ENCODE measurements around the gene ABCB10. TPM values are rescaled to one million over a fixed set of nuclear protein-coding genes. Genes with fewer than 3 reads are reported as not detected.
"Not testable (repeated sequence)": the region's sequence is repeated elsewhere in the genome, so short reads cannot be mapped to it uniquely, and the experiment has no call there.

ABCB10 gene
- total RNA-seq, 2 experiments from 2014 or later, result 32.4 to 39.9 TPM

GRCh38 chr1:229485318-229485717 lies 73.2 kb downstream of the ABCB10 start:
- no peaks in the 10 kb centered on the region for H3K27me3 Mint-ChIP-seq (ENCODE audit: low read depth)
- POLR2A ChIA-PET, result interaction anchor here (1.1 kb wide), 1 partner anchor 171 kb away, joined by 4 read pairs; no protein-coding TSS in a partner anchor
- no peak overlapping the region for H3K27ac Mint-ChIP-seq
- no peaks in the 10 kb centered on the region for H3K4me1 Mint-ChIP-seq (ENCODE audit: low read depth)
- H3K36me3 Mint-ChIP-seq (ENCODE audit: low read depth), result peaks cover 59% of the 10 kb centered on the region
- no peaks in the 10 kb centered on the region for H3K9me3 Mint-ChIP-seq (ENCODE audit: insufficient read depth)
- DNase-seq, result no peak
- no peak overlapping the region for H3K4me3 Mint-ChIP-seq
- ATAC-seq, result no peak
- CTCF ChIA-PET, result interaction anchor here (11.2 kb wide), 1 partner anchor 228 kb away, joined by 164 read pairs; no protein-coding TSS in a partner anchor

DNA sequence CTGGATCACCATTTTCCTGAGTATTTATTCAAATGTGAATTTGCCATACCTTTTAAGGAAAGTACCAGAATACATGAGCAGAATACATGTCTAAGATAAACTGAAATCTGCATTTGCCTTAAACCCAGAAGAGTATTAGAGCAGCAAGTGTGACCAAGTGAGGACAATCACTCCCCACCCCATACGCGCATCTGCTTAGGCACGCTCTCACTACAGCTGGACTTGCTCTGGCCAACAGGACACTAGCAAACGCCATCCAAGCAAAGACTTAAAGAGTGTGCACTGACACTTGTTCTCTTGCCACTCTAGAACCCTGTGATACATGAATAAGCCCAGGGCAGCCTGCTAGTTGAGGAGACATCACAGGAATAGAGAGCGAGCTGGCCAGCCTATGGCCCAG lies 76.0 kb downstream of the ABCB10 start:
- ChIA-PET CTCF (interaction anchor here (0.7 to 11.2 kb wide), 26 partner anchors 9 to 353 kb away, joined by 3 to 164 read pairs (median 4); partner anchors contain the start of gene NUP133), POLR2A (interaction anchor here (2.3 kb wide), 1 partner anchor 25 kb away, joined by 6 read pairs; the partner anchor contains the start of gene NUP133)
- peaks cover 9% of the 10 kb centered on the region for H3K4me1 Mint-ChIP-seq (ENCODE audit: low read depth)
- H3K27ac Mint-ChIP-seq, result no peak overlapping the region
- H3K27me3 Mint-ChIP-seq (ENCODE audit: low read depth), result no peaks in the 10 kb centered on the region
- no peak overlapping the region for H3K4me3 Mint-ChIP-seq
- ATAC-seq (no peak), DNase-seq (no peak)
- H3K9me3 Mint-ChIP-seq (ENCODE audit: insufficient read depth), result no peaks in the 10 kb centered on the region
- peaks cover 52% of the 10 kb centered on the region for H3K36me3 Mint-ChIP-seq (ENCODE audit: low read depth)

- Mint-ChIP-seq H3K4me1 (ENCODE audit: low read depth) (peaks cover 9% of the 10 kb centered on the region), H3K4me3 (no peak overlapping the region), H3K9me3 (ENCODE audit: insufficient read depth) (no peaks in the 10 kb centered on the region), H3K36me3 (ENCODE audit: low read depth) (peaks cover 42% of the 10 kb centered on the region), H3K27ac (no peak overlapping the region), H3K27me3 (ENCODE audit: low read depth) (no peaks in the 10 kb centered on the region)
- DNase-seq, result no peak
- no peak for ATAC-seq
- POLR2A ChIA-PET, result interaction anchor here (0.6 kb wide), 1 partner anchor 17 kb away, joined by 3 read pairs; no protein-coding TSS in a partner anchor
- CTCF ChIA-PET, result interaction anchor here (11.2 kb wide), 1 partner anchor 223 kb away, joined by 164 read pairs; no protein-coding TSS in a partner anchor
These were observed 78.0 kb downstream of the ABCB10 start for GRCh38 chr1:229480495-229480894.

- Mint-ChIP-seq H3K36me3 (ENCODE audit: low read depth) (peaks cover 41% of the 10 kb centered on the region), H3K27ac (peak overlapping the region; percentile 4)
- no peak for DNase-seq
These were observed 78.7 kb downstream of the ABCB10 start for GRCh38 chr1:229479660-229480399.

DNA sequence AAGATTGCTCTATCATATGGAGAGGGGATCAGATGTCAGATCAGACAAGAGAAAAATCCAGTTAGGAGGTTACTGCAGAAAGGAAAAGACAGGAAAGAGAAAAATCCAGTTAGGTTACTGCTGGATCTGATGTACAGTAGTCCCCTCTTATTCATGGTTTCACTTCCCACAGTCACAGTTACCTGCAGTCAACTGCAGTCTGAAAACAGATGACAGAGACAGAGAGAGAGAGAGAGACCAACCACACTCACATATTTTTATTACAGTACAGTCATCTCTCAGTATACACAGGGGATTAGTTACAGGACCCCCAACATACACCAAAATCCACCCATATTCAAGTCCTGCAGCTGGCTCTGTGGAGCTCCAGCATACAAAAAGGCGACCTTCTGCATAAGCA lies 79.7 kb downstream of the ABCB10 start:
- H3K27ac Mint-ChIP-seq, result no peak overlapping the region
- DNase-seq, result no peak
- H3K4me3 Mint-ChIP-seq, result no peak overlapping the region
- no peaks in the 10 kb centered on the region for H3K9me3 Mint-ChIP-seq (ENCODE audit: insufficient read depth)
- ATAC-seq, result no peak
- H3K4me1 Mint-ChIP-seq (ENCODE audit: low read depth), result peaks cover 9% of the 10 kb centered on the region
- H3K27me3 Mint-ChIP-seq (ENCODE audit: low read depth), result no peaks in the 10 kb centered on the region
- ChIA-PET CTCF (interaction anchor here (11.2 kb wide), 1 partner anchor 222 kb away, joined by 164 read pairs; no protein-coding TSS in a partner anchor), POLR2A (no interaction called here)
- peaks cover 45% of the 10 kb centered on the region for H3K36me3 Mint-ChIP-seq (ENCODE audit: low read depth)

More at GRCh38 chr1:229479660-229480399, 78.7 kb downstream of the ABCB10 start:
- Mint-ChIP-seq H3K27me3 (ENCODE audit: low read depth) (no peaks in the 10 kb centered on the region), H3K4me3 (no peak overlapping the region), H3K4me1 (ENCODE audit: low read depth) (peaks cover 9% of the 10 kb centered on the region), H3K9me3 (ENCODE audit: insufficient read depth) (no peaks in the 10 kb centered on the region)
- ATAC-seq, result no peak
- POLR2A ChIA-PET, result interaction anchor here (0.6 kb wide), 1 partner anchor 17 kb away, joined by 3 read pairs; no protein-coding TSS in a partner anchor
- CTCF ChIA-PET, result interaction anchor here (11.2 kb wide), 1 partner anchor 223 kb away, joined by 164 read pairs; no protein-coding TSS in a partner anchor

- ATAC-seq; H3K4me1 Mint-ChIP-seq (ENCODE audit: low read depth); H3K4me3 Mint-ChIP-seq; H3K27me3 Mint-ChIP-seq (ENCODE audit: low read depth); POLR2A ChIA-PET; H3K9me3 Mint-ChIP-seq (ENCODE audit: insufficient read depth); H3K27ac Mint-ChIP-seq; DNase-seq: not testable (repeated sequence)
- CTCF ChIA-PET, result interaction anchor here (0.8 to 3.0 kb wide), 2 partner anchors 28 to 217 kb away, joined by 3 to 10 read pairs; no protein-coding TSS in a partner anchor
- peaks cover 40% of the 10 kb centered on the region for H3K36me3 Mint-ChIP-seq (ENCODE audit: low read depth)
These were observed 82.6 kb downstream of the ABCB10 start for GRCh38 chr1:229475859-229476258.

GRCh38 chr1:229474509-229474908 lies 84.0 kb downstream of the ABCB10 start:
- peaks cover 2% of the 10 kb centered on the region for H3K4me1 Mint-ChIP-seq (ENCODE audit: low read depth)
- no peaks in the 10 kb centered on the region for H3K27me3 Mint-ChIP-seq (ENCODE audit: low read depth)
- ChIA-PET CTCF (no interaction called here), POLR2A (no interaction called here)
- H3K4me3 Mint-ChIP-seq, result no peak overlapping the region
- peaks cover 42% of the 10 kb centered on the region for H3K36me3 Mint-ChIP-seq (ENCODE audit: low read depth)
- no peak overlapping the region for H3K27ac Mint-ChIP-seq
- ATAC-seq, result no peak
- no peak for DNase-seq
- H3K9me3 Mint-ChIP-seq (ENCODE audit: insufficient read depth), result no peaks in the 10 kb centered on the region

DNA sequence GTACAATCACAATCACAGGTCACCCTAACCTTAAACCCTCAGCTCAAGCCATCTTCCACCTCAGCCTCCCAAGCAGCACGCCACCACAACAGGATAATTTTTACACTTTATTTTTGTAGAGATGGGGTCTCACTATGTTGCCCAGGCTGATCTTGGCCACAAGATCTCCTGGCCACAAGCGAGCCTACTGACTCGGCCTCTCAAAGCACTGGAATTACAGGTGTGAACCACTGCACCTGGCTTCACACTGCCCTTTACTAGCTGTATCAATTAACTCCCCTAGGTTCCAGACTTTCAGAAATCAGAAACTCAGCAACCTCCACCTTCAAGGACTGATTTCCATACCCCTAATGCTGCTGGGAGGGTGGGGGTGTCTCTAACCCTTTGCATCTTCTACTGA lies 87.3 kb downstream of the ABCB10 start:
- CTCF ChIA-PET, result interaction anchor here (0.8 kb wide), 1 partner anchor 213 kb away, joined by 3 read pairs; no protein-coding TSS in a partner anchor
- POLR2A ChIA-PET, result no interaction called here
- H3K4me3 Mint-ChIP-seq, result no peak overlapping the region
- H3K9me3 Mint-ChIP-seq (ENCODE audit: insufficient read depth), result no peaks in the 10 kb centered on the region
- peaks cover 50% of the 10 kb centered on the region for H3K36me3 Mint-ChIP-seq (ENCODE audit: low read depth)
- H3K27me3 Mint-ChIP-seq (ENCODE audit: low read depth), result no peaks in the 10 kb centered on the region
- no peak overlapping the region for H3K27ac Mint-ChIP-seq
- no peaks in the 10 kb centered on the region for H3K4me1 Mint-ChIP-seq (ENCODE audit: low read depth)
- DNase-seq (no peak), ATAC-seq (no peak)

- Mint-ChIP-seq H3K4me3 (no peak overlapping the region), H3K4me1 (ENCODE audit: low read depth) (no peaks in the 10 kb centered on the region), H3K9me3 (ENCODE audit: insufficient read depth) (no peaks in the 10 kb centered on the region), H3K27me3 (ENCODE audit: low read depth) (no peaks in the 10 kb centered on the region), H3K27ac (no peak overlapping the region), H3K36me3 (ENCODE audit: low read depth) (peaks cover 53% of the 10 kb centered on the region)
- CTCF ChIA-PET, result interaction anchor here (0.8 kb wide), 1 partner anchor 212 kb away, joined by 3 read pairs; no protein-coding TSS in a partner anchor
- no peak for DNase-seq
- POLR2A ChIA-PET, result no interaction called here
- ATAC-seq, result no peak
These were observed 88.0 kb downstream of the ABCB10 start for GRCh38 chr1:229470406-229471043.

GRCh38 chr1:229466887-229467286 lies 91.6 kb downstream of the ABCB10 start:
- H3K36me3 Mint-ChIP-seq (ENCODE audit: low read depth), result peaks cover 67% of the 10 kb centered on the region
- no peak overlapping the region for H3K4me3 Mint-ChIP-seq
- H3K27me3 Mint-ChIP-seq (ENCODE audit: low read depth), result no peaks in the 10 kb centered on the region
- H3K9me3 Mint-ChIP-seq (ENCODE audit: insufficient read depth), result no peaks in the 10 kb centered on the region
- ChIA-PET CTCF (interaction anchor here (2.8 to 3.2 kb wide), 2 partner anchors 15 to 208 kb away, joined by 13 to 16 read pairs; no protein-coding TSS in a partner anchor), POLR2A (no interaction called here)
- no peak overlapping the region for H3K27ac Mint-ChIP-seq
- ATAC-seq, result no peak
- no peak for DNase-seq
- H3K4me1 Mint-ChIP-seq (ENCODE audit: low read depth), result no peaks in the 10 kb centered on the region

Measured in activated CD8-positive, alpha-beta T cell treated with anti-CD3 and anti-CD28 coated beads, Interleukin-2, amount 10 ng/mL, durations not matched to agents 7 days and 5 days (primary cell).